GM12891 (cell line): ENCODE data around the gene CACNA1A.

Experiments
- POLR2A ChIP-seq: IDR thresholded peaks from 2 replicates; pipeline ENCODE4 v1.6.1; 2011; ENCODE audit warnings: low read depth, low read length, control low read depth
- POLR2AphosphoS5 ChIP-seq: IDR thresholded peaks from 2 replicates; pipeline ENCODE4 v1.6.1; 2011; ENCODE audit warnings: low read depth, low read length, control low read depth

DNA sequence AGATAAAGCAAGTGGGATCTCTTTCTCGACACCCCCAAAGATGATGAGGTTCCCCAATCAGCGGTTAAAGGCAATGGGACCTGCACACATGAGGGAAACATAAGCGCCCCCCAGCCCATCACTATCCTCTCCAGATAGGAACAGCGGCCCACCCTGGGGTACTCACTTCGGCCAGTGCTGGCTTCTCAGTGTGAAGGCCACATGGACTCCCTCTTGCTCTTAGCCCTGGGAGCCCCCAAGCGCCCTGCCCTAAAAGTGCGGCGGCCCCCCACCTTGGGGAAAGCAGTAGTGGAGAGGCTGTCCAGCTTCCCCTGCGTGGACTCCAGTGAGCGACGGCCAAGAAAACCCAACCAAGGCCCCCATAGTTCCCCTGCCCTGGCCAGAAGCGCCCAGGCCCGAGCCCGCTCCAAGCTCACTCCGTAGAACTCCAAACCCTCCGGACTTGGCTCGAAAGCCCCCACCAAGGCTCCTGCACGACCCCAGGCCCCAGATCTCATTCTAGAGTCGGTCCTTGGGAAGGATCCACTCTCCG lies 1.0 kb downstream of the CACNA1A start:
- no peak for TF ChIP-seq POLR2AphosphoS5
- no peak for TF ChIP-seq POLR2A
